ENCODE data around the gene KARS1. TPM values are rescaled to one million over a fixed set of nuclear protein-coding genes. Genes with fewer than 3 reads are reported as not detected.

The KARS1 gene
- 79.4 TPM for total RNA-seq

DNA sequence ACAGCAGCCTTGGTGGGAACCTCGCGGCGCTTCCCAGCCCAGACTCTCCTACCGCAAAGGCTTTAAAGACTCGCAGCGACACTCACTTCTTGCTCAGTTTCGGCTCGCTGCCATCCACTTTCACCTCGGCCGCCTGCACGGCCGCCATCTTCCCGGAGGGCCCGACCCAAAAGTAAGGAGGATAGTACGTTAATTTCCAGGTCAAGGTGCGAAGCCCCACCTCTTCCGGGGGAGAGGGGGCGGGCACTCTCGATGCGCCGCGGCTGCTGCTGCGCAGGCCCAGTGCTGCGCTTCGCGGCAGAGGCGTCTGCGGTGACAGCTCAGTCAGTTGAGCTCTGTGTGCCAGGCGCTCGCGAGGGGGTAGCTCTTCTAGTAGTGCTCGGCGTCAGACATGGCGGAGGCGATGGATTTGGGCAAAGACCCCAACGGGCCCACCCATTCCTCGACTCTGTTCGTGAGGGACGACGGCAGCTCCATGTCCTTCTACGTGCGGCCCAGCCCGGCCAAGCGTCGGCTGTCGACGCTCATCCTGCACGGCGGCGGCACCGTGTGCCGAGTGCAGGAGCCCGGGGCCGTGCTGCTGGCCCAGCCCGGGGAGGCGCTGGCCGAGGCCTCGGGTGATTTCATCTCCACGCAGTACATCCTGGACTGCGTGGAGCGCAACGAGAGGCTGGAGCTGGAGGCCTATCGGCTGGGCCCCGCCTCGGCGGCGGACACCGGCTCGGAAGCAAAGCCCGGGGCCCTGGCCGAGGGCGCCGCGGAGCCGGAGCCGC is at the start of gene KARS1, which contains the start of gene TERF2IP:
KARS1 (minus strand) TSS at position 174 of the 773 bp plus-strand sequence; CDS start at position 148, 26 bp downstream.
TERF2IP (plus strand) TSS at position 282 of the 773 bp plus-strand sequence; CDS start at position 392, 110 bp downstream.
- DNase-seq = peak; percentile 93

DNA sequence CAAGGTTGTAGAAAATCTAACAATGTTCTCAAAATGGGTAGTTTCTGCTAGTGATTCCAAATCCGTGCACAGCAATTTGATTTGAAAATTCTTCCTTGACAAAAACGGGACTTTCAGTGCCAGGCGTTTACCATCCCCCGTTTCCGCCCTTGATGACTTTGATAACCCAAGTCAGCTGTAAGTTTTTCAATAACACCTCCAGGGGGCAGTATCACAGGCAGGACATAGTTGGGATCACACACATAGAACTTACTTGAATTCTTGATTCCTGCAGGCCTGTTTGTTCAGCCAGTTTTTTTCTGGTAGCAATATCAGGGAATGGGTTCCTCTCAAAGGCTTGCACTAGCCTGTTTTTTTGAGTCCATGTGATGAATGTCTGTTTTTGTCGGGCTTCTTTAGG is 48.2 kb upstream of the KARS1 start:
- DNase-seq = no peak

DNA sequence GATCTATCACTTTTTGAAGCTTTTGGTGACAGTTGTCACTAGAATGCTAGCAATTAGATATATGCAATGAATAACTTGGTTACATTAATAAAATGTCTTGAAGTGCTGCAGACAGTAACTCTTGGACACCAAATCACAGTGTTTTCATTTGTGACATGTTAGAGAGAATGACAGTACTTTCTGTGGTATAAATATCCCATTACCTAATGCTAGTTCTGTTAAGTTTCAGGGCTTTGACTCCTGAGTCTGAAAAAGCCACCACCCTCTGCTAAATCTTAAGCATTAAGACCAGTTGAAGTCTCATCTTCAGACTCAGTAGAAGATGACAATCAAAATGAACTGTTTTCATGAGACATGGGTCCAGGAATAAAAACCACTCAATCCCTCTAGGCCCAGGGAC is 39.9 kb upstream of the KARS1 start:
- DNase-seq = no peak

DNA sequence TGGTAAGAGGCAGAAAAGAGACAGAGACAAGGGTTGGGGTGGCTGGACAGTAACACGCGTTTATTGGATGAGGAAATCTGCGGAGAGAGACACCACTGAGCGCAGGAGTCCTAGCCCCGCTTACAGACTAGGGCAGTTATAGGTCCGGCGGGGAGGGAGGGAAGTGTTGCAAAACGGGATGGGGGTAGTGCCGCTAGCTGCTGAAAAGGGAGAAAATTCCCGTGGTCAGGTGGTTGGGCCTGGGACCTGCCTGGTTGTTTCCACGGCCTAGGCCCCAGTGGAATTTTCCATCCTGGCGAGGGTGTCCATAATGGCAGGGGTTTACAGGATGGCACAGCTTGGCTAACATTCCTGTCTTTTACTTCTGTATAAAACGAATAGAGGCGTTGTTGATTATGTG is 34.8 kb upstream of the KARS1 start:
- no peak for DNase-seq

DNA sequence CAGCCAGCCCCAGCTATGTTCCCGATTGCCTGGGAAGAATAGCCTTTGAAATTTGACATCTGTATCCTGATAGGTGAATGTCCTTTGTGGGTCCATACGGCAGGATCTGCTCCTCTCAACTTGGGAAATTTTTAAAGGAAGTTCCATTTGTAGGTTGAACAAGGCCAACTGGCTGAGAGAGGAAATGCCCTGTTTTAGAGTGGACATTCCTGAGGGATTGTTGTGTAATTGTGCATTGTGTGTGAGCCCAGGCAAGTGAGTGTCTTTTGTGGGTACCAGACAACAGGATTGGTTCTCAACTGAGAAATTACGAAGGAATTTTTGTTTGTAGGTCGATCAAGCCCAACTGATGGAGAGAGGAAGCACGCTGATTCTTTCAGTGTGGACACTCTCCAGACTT is 31.9 kb upstream of the KARS1 start:
- DNase-seq = no peak

DNA sequence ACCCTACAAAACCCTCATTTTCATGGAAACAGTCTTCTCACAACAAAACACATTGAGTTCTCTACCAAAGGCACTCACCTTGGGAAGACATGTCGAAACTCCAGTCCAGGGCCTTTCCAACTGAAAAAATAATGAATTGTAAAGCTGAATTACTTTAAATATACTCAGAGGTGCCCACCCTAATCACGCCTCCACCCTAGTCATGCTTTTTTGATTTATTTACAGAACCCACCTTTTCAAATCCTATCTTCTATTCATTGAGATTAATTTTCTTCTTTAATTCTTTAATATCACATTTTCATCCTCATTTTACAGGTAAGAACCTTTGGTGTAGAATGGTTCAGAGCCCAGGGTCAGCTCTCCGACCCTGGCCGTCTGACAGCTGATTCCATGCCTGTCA is 29.4 kb upstream of the KARS1 start, which contains the start of gene CPHXL2:
CPHXL2 (minus strand) TSS at position 101 of the 400 bp plus-strand sequence; CDS start at position 91, 10 bp downstream.
- no peak for DNase-seq

DNA sequence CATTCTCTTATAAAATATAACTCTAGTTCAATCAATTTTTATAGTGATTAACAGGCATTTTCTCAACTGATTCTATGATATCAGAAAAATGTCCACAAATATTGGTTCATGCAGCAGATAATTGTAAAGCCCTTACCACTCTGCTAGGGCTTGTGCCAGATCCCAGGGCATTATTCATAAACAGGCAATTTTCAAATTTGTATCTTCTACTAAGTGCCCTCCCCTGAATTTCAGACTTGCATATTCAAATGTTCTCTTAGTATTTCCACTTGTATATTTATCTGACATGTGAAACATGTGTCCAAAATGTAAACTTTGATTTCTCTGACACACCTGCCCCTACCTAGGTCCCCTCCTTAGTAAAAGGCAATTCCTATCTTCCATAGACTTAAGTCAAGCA is 20.0 kb upstream of the KARS1 start:
- no peak for DNase-seq

DNA sequence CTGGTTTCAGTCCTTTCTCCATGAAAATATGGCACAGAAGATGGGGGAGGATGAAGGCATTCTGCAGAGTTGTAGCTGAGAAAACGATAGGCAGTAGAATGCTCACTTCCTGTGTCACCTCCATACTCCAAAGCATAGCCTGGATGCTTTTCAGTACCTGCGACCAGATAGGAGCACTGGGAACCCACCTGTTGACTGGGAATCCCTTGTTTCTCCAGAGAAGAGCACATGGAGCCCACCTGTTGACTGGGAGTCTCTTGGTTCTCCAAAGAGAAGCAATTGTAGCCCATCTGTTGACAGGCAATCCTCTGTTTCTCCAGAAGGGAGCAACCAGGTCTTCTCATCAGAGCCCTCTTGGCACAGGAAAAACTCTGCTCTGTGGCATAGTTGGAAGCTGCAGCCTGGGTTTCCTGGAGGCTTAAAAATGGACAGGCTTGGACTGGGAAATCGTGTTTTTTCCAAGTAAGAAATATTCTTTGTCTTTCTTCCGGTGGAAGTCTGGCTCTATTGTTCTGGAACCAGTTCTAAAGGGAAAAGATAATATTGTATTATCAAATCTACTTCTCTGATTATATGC is 13.3 kb upstream of the KARS1 start:
- no peak for DNase-seq

DNA sequence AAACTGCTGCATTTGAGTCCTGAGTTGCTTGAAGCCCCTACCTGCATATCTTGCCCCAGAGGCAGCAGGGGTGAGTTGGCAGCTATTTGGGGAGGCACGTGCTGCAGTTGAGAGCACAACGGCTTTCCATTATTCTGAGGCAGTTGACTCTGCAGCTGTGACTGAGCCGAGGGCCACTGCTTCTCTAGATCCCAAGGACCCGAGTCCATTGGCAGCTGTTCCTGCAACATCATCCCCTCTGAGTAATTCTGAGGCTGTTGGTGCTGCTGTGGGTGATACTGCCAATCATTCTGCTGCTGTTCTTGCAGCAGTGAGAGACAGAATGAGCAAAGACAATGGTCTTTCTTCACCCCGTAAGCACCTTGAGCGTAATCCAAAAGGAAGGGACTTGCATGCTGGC is 12.9 kb upstream of the KARS1 start:
- DNase-seq = no peak

DNA sequence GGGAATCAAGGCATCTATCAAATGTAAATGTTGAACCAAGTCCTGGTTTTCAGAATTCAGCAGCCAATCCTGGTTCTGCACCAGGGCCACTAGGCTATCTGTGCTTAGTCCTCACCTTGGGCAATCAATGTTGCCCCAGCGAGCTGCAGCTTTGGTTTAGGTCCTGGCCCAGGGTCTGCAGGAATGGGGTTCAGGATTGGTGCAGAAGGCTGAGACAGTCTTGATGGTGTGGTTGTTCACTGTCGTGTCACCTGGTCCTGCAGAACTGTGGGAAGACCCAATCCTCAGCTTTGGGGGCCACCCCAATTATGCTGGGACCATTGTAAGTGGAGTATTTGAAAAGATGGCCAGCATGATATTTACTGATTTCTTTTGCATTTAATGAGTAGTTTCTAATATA is 10.7 kb upstream of the KARS1 start:
- DNase-seq = no peak

DNA sequence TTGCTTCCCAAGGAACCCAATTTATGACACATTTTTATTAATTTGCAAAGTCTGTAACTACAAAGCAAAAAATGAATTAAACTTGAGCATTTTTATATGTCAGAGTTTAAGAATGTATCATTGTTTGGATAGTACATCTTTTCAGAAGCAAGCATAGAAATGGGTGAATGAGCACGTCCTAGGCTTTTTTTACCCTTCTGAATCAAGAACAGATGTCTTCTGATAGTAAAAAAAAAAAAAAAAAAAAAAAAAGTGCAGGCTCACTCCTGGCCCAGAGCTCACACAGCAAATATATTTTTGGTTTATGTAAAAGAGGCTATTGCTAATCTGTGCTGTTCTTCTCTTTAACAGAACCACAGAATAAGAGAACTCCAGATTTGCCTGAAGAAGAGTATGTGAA is 6.5 kb upstream of the KARS1 start:
- DNase-seq = no peak

DNA sequence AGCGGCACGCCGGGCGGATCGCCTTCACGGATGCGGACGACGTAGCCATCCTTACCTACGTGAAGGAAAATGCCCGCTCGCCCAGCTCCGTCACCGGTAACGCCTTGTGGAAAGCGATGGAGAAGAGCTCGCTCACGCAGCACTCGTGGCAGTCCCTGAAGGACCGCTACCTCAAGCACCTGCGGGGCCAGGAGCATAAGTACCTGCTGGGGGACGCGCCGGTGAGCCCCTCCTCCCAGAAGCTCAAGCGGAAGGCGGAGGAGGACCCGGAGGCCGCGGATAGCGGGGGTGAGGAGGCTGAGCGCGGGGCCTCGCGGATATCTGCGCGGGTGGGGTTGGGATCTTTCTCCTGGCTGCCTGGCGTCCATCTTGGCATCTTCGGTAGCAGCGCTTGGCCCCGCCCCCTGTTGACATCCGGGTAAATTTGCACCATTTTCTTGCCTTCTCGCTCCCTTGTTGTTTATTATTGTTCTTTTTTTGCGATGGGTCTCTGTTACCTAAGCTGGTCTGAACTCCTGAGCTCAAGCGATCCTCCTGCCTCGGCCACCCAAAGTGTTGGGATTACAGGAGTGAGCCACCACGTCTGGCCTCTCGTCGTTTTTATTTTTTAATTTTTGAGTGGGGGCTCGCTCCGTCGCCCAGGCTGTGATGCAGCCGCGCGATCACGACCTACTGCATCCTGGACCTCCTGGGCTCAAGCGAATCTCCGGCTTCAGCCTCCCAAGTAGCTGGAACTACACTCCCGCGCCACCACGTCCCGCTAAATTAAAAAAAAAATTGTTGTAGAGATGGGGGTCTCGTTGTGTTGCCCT is 1.0 kb upstream of the KARS1 start:
- peak; percentile 72 for DNase-seq

DNA sequence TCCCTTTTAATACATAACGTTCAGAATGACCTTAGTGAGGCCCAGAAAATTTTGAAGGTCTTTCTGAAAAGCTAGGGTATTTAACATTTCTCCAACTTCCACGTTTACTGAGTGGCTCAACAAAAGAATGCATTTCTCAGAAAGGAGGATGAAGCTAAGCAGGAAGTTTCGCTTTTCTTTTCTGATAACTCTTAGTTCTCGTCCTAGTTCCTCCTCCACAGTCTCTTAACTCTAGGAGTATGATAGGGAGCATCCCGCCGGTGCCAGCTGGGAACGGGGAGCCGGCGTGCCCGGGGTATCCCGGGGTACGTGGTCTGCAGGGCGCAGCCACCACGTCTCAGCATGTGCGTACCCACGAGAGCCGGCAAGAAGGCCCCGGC is 363 bp downstream of the KARS1 start:
- DNase-seq = no peak

DNA sequence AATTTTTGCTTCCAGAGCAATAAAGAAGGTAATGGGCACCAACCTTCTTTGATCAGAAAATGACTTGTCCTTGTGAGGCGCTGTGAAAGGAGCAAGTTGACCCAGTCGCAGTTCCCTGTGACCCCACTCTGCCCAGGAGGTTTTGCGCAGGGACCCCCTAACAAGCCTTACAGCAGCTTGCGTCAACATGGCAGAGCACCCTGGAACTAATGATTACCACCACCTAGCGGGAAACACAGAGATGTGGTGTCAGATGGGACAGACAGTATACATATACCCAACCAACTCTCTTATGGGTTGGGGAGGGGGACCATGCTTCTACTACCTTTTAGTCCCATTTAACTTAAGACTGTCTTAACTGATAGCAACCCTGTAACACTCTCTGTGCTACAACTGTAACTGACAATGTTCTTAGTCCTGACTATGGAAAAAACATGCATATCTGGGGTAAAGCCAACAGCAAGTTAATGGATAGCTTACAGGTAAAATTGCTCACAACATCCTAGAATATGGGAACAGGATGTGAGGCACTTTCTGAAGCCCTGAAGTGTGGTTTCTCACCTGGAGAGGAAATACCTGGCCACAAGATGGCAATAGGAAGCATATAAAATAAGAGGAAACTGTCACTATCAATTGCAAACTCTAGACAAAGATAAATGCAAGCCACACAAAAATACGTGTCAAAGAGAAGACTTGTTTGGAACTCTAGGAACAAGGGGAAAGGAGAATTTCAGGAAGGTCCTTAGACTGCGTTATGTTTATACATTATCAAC is 3.0 kb downstream of the KARS1 start:
- DNase-seq = no peak

DNA sequence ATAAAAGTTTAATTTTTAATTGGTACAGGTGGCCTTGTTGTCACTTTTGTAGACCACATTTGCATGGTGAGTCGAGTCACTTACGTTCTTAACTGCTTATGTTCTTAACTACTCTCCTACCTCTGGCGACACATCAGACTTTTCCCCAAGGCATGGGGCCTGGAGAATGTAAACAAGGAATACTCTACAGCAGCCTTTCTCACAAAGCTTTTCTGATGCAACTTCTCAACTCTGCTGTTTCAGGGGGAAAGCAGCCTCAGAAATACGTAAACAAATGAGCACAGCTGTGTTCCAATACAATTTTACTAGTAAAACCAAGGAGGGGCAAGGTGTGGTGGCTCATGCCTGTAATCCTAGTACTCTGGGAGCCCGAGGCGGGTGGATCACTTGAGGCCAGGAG is 6.9 kb downstream of the KARS1 start:
- DNase-seq = no peak

DNA sequence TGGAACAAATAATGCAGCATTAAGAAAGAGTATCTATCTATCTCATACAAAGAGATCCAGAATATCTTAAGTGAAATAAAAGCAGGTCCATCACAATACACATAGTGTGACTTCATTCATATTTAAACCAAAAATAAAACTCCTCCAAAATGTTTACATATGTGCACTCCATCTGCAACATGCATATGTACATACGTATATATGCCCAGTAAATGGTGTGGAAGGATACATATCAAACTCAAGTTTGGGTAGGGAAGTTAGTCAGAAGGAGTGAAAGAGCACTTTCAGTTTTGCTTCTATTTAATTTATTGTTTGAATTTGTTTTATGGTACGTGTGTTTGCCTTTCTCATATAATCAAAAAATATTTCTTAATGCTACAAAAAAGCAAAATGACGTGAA is 12.4 kb downstream of the KARS1 start:
- no peak for DNase-seq

DNA sequence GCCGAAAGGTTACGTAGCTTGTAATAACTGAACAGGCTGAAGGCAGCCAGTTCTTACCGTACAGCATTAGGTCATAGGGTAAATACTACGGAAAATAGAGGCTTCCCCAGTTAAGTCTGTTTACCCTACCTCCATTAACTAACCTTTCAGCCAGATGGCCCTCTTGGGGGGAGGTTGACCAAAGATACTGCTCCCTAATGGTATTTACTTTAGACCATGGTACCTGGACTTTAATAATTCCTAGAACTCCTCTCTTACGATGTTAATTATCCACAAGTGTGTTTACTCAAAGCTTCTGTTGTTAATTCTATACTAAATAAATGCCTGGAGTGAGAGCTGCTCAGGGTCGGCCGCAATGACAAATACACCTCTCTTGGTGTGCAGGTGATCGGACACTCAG is 14.6 kb downstream of the KARS1 start:
- no peak for DNase-seq

DNA sequence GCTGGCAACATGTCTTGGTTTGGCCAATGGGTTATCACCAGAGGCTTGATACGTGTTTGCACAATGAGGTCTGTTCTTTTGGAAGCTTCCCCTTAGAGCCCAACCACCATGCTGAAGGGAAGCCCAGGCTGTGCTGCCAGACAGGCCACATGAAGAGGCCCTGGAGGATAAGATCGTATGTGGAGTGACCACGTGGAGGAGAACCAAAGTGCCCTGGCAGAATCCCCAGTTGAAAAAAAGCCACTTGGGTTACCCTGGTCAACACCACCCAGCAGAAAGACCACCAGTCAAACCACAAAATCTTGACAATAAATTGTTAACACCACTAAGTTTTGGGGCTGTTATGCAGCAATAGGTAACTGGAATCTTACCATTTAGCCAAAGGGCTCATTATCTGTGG is 17.4 kb downstream of the KARS1 start:
- DNase-seq = no peak

DNA sequence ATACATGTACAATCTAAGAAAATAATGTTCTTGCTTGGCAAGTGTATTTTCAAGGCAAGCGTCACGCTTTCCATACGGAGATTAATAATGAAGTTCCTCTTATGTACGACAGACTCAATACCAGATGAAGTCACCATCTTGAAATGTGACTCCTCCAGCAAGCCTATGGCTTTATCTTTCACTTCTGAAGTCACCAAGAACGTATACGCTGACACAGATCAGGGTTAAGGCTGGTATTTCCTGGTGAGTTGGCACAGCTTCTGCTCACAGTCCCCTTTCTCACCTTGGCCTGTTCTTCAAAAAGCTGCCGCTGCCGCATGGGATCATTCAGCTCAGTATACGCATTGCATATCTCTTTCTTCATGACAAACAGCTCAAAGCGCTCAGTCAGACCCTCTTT is 18.3 kb downstream of the KARS1 start:
- DNase-seq = no peak

DNA sequence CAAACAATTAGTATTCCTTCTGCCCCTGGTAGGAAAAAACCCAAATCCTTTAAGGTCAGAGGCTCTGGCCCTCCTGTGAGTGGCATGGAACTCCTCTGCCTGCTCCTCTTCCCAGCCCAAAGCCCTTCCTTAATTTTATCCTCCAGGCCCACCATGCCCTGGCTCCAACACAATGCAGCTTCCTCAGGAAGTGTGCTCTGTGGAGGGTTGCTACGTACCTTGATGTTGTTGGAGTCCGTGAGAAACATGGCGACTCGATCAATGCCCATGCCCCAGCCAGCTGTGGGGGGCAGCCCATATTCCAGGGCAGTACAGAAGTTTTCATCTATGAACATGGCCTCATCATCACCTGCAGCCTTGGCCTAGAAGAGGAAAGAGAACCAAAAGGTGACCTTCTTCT is 19.1 kb downstream of the KARS1 start:
- no peak for DNase-seq

DNA sequence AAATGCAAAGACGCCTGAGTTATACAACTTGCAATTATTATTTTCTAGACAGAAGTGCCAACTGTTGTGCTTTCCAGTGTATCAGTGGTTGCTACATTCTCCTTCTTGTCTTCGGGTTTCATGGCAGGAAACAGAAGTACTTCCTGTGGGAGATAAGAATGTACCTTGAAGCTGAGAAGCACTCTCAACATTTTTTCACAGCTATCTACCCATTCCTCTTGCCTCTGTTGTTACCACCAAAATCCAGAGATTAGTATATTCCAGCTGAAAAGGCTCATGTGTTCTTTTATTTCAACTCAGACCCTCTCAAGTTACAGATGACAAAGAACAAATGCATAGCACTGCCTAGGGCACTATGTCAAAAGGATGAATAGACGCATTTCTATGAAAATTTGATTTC is 19.6 kb downstream of the KARS1 start:
- no peak for DNase-seq

DNA sequence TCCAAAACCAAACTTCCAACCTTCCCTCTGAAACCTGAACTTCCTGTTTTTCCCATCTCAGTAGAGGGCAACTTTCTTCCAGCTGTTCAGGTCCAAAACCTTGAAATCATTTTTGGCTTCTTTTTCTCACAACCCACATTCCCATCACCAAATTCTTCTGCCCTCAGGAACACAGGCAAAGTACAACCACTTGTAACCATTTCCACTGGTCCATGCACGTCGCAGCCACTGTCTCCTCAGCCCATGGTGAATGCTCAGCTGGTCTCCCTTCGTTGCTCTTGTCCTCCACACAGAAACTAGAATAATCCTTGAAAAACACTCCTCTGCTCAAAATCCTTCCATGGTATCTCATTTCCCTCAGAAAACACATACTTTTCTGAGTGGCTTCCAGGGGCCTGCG is 20.7 kb downstream of the KARS1 start:
- no peak for DNase-seq

All from occipital lobe (tissue), 2 donors.